ENCODE results near the gene PTPRA. TPM values are rescaled to one million over a fixed set of nuclear protein-coding genes. Genes with fewer than 3 reads are reported as not detected.
"Not testable (repeated sequence)": the region's sequence is repeated elsewhere in the genome, so short reads cannot be mapped to it uniquely, and the experiment has no call there.

PTPRA gene
- total RNA-seq, 4 donors from 2014 or later: 55.0 to 78.0 (median 68.2) TPM

DNA sequence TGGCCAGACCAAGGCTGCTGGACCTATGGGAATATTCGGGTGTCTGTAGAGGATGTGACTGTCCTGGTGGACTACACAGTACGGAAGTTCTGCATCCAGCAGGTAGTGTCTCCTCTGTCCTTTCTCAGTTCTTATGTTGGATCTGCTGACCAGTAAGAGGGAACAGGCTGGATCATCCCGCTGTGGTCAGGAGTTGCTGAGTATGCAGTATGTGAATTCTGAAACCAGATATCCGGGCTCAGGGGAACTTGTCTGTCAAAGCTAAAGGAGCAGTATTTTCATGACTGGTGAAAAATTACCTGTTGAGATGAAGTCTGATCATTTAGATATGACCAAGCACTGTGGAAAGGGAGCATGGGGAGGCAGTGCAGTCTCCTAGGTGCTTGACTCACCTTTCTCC lies 148.0 kb downstream of the PTPRA start:
- no peak for DNase-seq (ENCODE audit: low spot score)
- TF ChIP-seq CTCF (IDR thresholded peaks at IDR 0.05): no peak
- no peak for ATAC-seq (ENCODE audit: low FRiP score)

DNA sequence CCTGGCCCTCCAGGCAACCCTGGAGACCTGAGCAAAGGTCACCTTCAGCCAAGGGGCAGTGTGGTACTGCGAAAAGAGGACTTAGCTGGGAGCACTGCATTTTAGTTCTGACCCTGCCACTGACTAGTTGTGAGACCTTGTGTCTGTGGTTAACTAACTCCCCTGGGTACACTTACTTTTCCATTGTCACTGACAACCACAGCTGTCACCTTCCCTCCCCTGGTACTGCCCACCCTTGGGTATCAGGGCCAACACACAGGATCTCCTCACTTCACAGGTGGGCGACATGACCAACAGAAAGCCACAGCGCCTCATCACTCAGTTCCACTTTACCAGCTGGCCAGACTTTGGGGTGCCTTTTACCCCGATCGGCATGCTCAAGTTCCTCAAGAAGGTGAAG lies 148.5 kb downstream of the PTPRA start:
- DNase-seq (ENCODE audit: low spot score) (no peak), ATAC-seq (ENCODE audit: low FRiP score) (no peak)
- no peak for TF ChIP-seq CTCF (IDR thresholded peaks at IDR 0.05)

DNA sequence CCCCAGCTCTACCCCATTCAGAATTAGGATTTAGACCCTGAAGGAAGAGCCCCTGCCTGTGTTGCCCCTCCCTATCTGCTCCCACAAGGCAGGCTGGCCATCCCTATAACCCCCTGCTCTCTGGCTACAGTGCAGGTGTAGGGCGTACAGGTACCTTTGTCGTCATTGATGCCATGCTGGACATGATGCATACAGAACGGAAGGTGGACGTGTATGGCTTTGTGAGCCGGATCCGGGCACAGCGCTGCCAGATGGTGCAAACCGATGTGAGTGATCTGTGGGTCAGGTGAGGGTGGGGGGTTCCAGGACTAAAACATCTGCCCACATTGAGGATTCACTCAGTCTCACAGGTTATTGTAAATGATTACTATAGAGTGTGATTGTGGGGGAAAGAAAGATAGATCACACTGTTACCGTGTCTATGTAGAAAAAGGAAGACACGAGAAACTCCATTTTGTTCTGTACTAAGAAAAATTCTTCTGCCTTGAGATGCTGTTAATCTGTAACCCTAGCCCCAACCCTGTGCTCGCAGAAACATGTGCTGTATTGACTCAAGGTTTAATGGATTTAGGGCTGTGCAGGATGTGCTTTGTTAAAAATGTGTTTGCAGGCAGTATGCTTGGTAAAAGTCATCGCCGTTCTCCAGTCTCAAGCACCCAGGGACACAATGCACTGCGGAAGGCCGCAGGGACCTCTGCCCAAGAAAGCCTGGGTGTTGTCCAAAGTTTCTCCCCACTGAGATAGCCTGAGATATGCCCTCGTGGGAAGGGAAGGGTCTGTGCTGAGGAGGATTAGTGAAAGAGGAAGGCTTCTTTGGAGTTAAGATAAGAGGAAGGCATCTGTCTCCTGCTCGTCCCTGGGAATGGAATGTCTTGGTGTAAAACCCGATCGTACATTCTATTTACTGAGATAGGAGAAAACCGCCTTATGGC lies 149.5 kb downstream of the PTPRA start:
- ATAC-seq (ENCODE audit: low FRiP score): not testable (repeated sequence)

DNA sequence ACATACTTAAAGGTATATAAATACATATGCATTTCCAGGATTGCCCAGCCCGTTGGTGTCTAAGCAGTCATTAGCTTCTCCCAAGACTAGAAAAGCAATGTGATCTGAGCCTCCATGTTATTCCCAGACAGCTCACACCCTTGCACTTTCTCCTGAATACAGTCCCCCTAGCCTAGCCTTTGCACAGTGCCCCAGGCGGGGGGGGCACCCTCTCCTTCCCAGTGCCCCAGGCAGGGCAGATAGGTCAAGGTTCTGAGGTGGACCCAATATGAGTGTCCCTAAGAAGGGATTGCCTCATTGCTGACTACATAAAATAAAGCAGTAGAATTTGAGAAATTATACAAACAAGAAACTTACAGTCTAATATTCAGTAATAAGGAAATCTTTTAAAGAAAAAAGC lies 154.7 kb downstream of the PTPRA start:
- DNase-seq (ENCODE audit: low spot score) (no peak), ATAC-seq (ENCODE audit: low FRiP score) (no peak)
- TF ChIP-seq CTCF (IDR thresholded peaks at IDR 0.05): no peak

More for the DNA sequence above, 149.5 kb downstream of the PTPRA start:
- not testable (repeated sequence) for DNase-seq (ENCODE audit: low spot score)

- DNase-seq (ENCODE audit: low spot score): no peak
These were observed 158.4 kb downstream of the PTPRA start for GRCh38 chr20:3031524-3032147.

DNA sequence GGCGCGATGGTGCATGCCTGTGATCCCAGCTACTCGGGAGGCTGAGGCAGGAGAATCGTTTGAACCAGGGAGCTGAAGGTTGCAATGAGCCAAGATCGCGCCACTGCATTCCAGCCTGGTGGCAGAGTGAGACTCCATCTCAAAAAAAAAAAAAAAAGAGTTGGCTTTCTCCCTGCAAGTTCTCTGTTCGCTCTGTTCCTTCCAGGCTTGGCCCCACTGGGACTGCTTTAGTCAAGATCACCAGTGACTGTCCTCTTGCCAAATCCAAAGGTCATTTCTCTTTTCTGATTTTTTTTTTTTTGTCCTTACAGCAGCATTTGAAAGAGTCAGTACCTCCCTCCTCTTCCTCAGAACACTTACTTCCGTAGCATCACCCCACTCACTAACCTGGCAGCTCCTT lies 159.3 kb downstream of the PTPRA start:
- no peak for ATAC-seq (ENCODE audit: low FRiP score)
- no peak for TF ChIP-seq CTCF (IDR thresholded peaks at IDR 0.05)
- DNase-seq (ENCODE audit: low spot score): no peak

More at GRCh38 chr20:3031524-3032147, 158.4 kb downstream of the PTPRA start:
- no peak for ATAC-seq (ENCODE audit: low FRiP score)
- TF ChIP-seq CTCF (IDR thresholded peaks at IDR 0.05): no peak

- no peak for ATAC-seq (ENCODE audit: low FRiP score)
These were observed 164.4 kb downstream of the PTPRA start for GRCh38 chr20:3037654-3038053.

More at GRCh38 chr20:3037654-3038053, 164.4 kb downstream of the PTPRA start:
- no peak for DNase-seq (ENCODE audit: low spot score)
- no peak for TF ChIP-seq CTCF (IDR thresholded peaks at IDR 0.05)
